ENCODE measurements around the gene TGM2. TPM values are rescaled to one million over a fixed set of nuclear protein-coding genes. Genes with fewer than 3 reads are reported as not detected.

TGM2 gene
- total and polyA plus RNA-seq, 2 donors (not counting 3 experiments of a cell fraction or from before 2014, with no cell fraction given): 861 to 868 TPM

- Histone ChIP-seq H3K4me1 (ENCODE audit: control insufficient read depth, extremely low read depth, insufficient read depth, low read length) (peaks cover 21% of the 10 kb centered on the region), H3K27me3 (ENCODE audit: control insufficient read depth in 2 of 2, insufficient read depth in 2 of 2, low read length in 2 of 2) (no peaks in the 10 kb centered on the region), H3K9me3 (replicated peaks; ENCODE audit: control insufficient read depth, insufficient read depth, low read length) (no peaks in the 10 kb centered on the region), H3K9ac (replicated peaks; ENCODE audit: extremely low read depth, insufficient read depth, low read length) (no peak overlapping the region), H3K27ac (ENCODE audit: insufficient read depth, low read depth, low read length) (no peak overlapping the region), H4K20me1 (replicated peaks; ENCODE audit: control insufficient read depth, extremely low read depth, insufficient read depth, low read length) (no peaks in the 10 kb centered on the region), H2AFZ (ENCODE audit: low read depth, low read length) (no peak overlapping the region), H3K4me3 (replicated peaks in 1 of 3; ENCODE audit: insufficient read depth in 1 of 3, low read depth in 1 of 3, low read length in 3 of 3) (no peak overlapping the region), H3K36me3 (ENCODE audit: control insufficient read depth in 2 of 2, extremely low read depth in 1 of 2, insufficient read depth in 2 of 2, low read length in 2 of 2) (peaks cover 0 to 2% of the 10 kb centered on the region in 2 experiments), H3K79me2 (ENCODE audit: control insufficient read depth, insufficient read depth, low read length) (peaks cover 19% of the 10 kb centered on the region), H3K4me2 (ENCODE audit: insufficient read depth, low read length) (no peak overlapping the region), H3K9me1 (replicated peaks; ENCODE audit: control insufficient read depth, extremely low read depth, insufficient read depth, low read length) (no peaks in the 10 kb centered on the region)
- intact Hi-C loops (cut with micrococcal nuclease): no loop called here
- dilution Hi-C loops (cut with MboI; ENCODE audit: extremely low pct_ligation_motif_present, low sequenced_read_pairs): no loop called here
- DNase-seq (ENCODE audit: low read depth, low spot score) (no peak), FAIRE-seq (no peak)
- no peak for TF ChIP-seq CTCF (IDR thresholded peaks at IDR 0.05; ENCODE audit: extremely low read depth in 1 of 2, insufficient read depth in 1 of 2, low read depth in 1 of 2, low read length in 2 of 2)
- no peak for TF ChIP-seq POLR2AphosphoS5 (IDR thresholded peaks at IDR 0.05; ENCODE audit: insufficient read depth, low read depth, low read length)
- TF ChIP-seq JUN (IDR thresholded peaks at IDR 0.05; ENCODE audit: borderline replicate concordance, insufficient read depth, insufficient read length, low read depth): no peak
- POLR2A ChIA-PET: no interaction called here
- CTCF ChIA-PET: interaction anchor here (0.6 to 3.9 kb wide), 9 partner anchors 7 to 139 kb away, joined by 3 to 53 read pairs (median 5); no protein-coding TSS in a partner anchor
- no TSS peak for BruUV-seq (replicated peaks)
Observed at GRCh38 chr20:38082894-38083293, 82.2 kb downstream of the TGM2 start.

GRCh38 chr20:38081575-38081974 lies 83.5 kb downstream of the TGM2 start:
- no peak overlapping the region for H3K4me3 ChIP-seq (replicated peaks in 1 of 3; ENCODE audit: insufficient read depth in 1 of 3, low read depth in 1 of 3, low read length in 3 of 3)
- H3K9ac ChIP-seq (replicated peaks; ENCODE audit: extremely low read depth, insufficient read depth, low read length): no peak overlapping the region
- FAIRE-seq (no peak), DNase-seq (ENCODE audit: low read depth, low spot score) (no peak)
- TF ChIP-seq EZH2 (IDR thresholded peaks at IDR 0.05; ENCODE audit: borderline replicate concordance, low read depth, low read length, severe bottlenecking) (no peak), CTCF (IDR thresholded peaks at IDR 0.05; ENCODE audit: extremely low read depth in 1 of 2, insufficient read depth in 1 of 2, low read depth in 1 of 2, low read length in 2 of 2) (no peak), POLR2AphosphoS5 (IDR thresholded peaks at IDR 0.05; ENCODE audit: insufficient read depth, low read depth, low read length) (no peak), MAX (IDR thresholded peaks at IDR 0.05; ENCODE audit: insufficient read depth, insufficient read length) (no peak), JUN (IDR thresholded peaks at IDR 0.05; ENCODE audit: borderline replicate concordance, insufficient read depth, insufficient read length, low read depth) (no peak), FOS (IDR thresholded peaks at IDR 0.05; ENCODE audit: borderline replicate concordance, insufficient read depth, low read length) (no peak), MYC (IDR thresholded peaks at IDR 0.05; ENCODE audit: low read depth, low read length) (no peak)
- H2AFZ ChIP-seq (ENCODE audit: low read depth, low read length): no peak overlapping the region
- no peaks in the 10 kb centered on the region for H3K9me3 ChIP-seq (replicated peaks; ENCODE audit: control insufficient read depth, insufficient read depth, low read length)
- BruUV-seq (replicated peaks): no TSS peak
- ChIA-PET CTCF (interaction anchor here (1.1 to 3.4 kb wide), 4 partner anchors 8 to 46 kb away, joined by 3 to 10 read pairs (median 8); no protein-coding TSS in a partner anchor), POLR2A (no interaction called here)
- H3K9me1 ChIP-seq (replicated peaks; ENCODE audit: control insufficient read depth, extremely low read depth, insufficient read depth, low read length): no peaks in the 10 kb centered on the region
- H3K79me2 ChIP-seq (ENCODE audit: control insufficient read depth, insufficient read depth, low read length): peaks cover 19% of the 10 kb centered on the region
- no peak overlapping the region for H3K27ac ChIP-seq (ENCODE audit: insufficient read depth, low read depth, low read length)
- intact Hi-C loops (cut with micrococcal nuclease) (no loop called here), dilution Hi-C loops (cut with MboI; ENCODE audit: extremely low pct_ligation_motif_present, low sequenced_read_pairs) (no loop called here)
- H3K36me3 ChIP-seq (ENCODE audit: control insufficient read depth in 2 of 2, extremely low read depth in 1 of 2, insufficient read depth in 2 of 2, low read length in 2 of 2): peaks cover 1 to 5% of the 10 kb centered on the region in 2 experiments
- peaks cover 21% of the 10 kb centered on the region for H3K4me1 ChIP-seq (ENCODE audit: control insufficient read depth, extremely low read depth, insufficient read depth, low read length)
- no peaks in the 10 kb centered on the region for H3K27me3 ChIP-seq (ENCODE audit: control insufficient read depth in 2 of 2, insufficient read depth in 2 of 2, low read length in 2 of 2)
- H4K20me1 ChIP-seq (replicated peaks; ENCODE audit: control insufficient read depth, extremely low read depth, insufficient read depth, low read length): no peaks in the 10 kb centered on the region
- no peak overlapping the region for H3K4me2 ChIP-seq (ENCODE audit: insufficient read depth, low read length)
